ENCODE data around the gene TMC7. TPM values are rescaled to one million over a fixed set of nuclear protein-coding genes. Genes with fewer than 3 reads are reported as not detected.
A peak's percentile ranks its signal among the peaks of the same experiment; 100 is the strongest.

Gene TMC7
- total RNA-seq, 1 donor from 2014 or later = 10.0 TPM

- no peak for TF ChIP-seq CTCF (IDR thresholded peaks at IDR 0.05)
- Histone ChIP-seq H3K36me3 (no peaks in the 10 kb centered on the region), H3K27me3 (no peaks in the 10 kb centered on the region), H3K27ac (no peak overlapping the region), H3K4me1 (no peaks in the 10 kb centered on the region), H3K9me3 (no peaks in the 10 kb centered on the region), H3K4me3 (no peak overlapping the region)
- intact Hi-C loops (cut with DNase I) = loop anchor here (5.0 kb wide), 1 partner anchor 164 kb away; the partner anchor contains the start of gene ARL6IP1
- DNase-seq (ENCODE audit: low spot score in 2 of 2) = no peak
Observed at GRCh38 chr16:18966791-18967190, 16.9 kb upstream of the TMC7 start.

- Histone ChIP-seq H3K27me3 (no peaks in the 10 kb centered on the region), H3K36me3 (no peaks in the 10 kb centered on the region), H3K27ac (no peak overlapping the region), H3K4me3 (peak overlapping the region; percentile 45 to 57), H3K4me1 (no peaks in the 10 kb centered on the region), H3K9me3 (no peaks in the 10 kb centered on the region)
- intact Hi-C loops (cut with DNase I) = loop anchor here (2.0 to 5.0 kb wide), 2 partner anchors 42 to 167 kb away; partner anchors contain the start of genes ARL6IP1 and SMG1
- peak; percentile 78 to 95 (median 91) for TF ChIP-seq CTCF (IDR thresholded peaks at IDR 0.05)
- peak; percentile 41 to 93 for DNase-seq (ENCODE audit: low spot score in 2 of 2)
Observed at GRCh38 chr16:18969050-18969854, 14.5 kb upstream of the TMC7 start.

GRCh38 chr16:18969855-18970240, 13.9 kb upstream of the TMC7 start:
- intact Hi-C loops (cut with DNase I) = loop anchor here (2.0 to 5.0 kb wide), 2 partner anchors 43 to 168 kb away; partner anchors contain the start of genes ARL6IP1 and SMG1
- H3K4me1 ChIP-seq = no peaks in the 10 kb centered on the region
- no peak for DNase-seq (ENCODE audit: low spot score in 2 of 2)
- H3K27ac ChIP-seq = no peak overlapping the region
- no peaks in the 10 kb centered on the region for H3K36me3 ChIP-seq
- H3K27me3 ChIP-seq = no peaks in the 10 kb centered on the region
- no peak overlapping the region for H3K4me3 ChIP-seq
- no peaks in the 10 kb centered on the region for H3K9me3 ChIP-seq
- TF ChIP-seq CTCF (IDR thresholded peaks at IDR 0.05) = no peak

- no peaks in the 10 kb centered on the region for H3K9me3 ChIP-seq
- no peak overlapping the region for H3K4me3 ChIP-seq
- intact Hi-C loops (cut with DNase I) = no loop called here
- H3K27ac ChIP-seq = no peak overlapping the region
- TF ChIP-seq CTCF (IDR thresholded peaks at IDR 0.05) = no peak
- H3K4me1 ChIP-seq = no peaks in the 10 kb centered on the region
- no peaks in the 10 kb centered on the region for H3K36me3 ChIP-seq
- H3K27me3 ChIP-seq = no peaks in the 10 kb centered on the region
- no peak for DNase-seq (ENCODE audit: low spot score in 2 of 2)
Observed at GRCh38 chr16:18975109-18975508, 8.6 kb upstream of the TMC7 start.

GRCh38 chr16:18979936-18980335, 3.8 kb upstream of the TMC7 start:
- Histone ChIP-seq H3K27me3 (no peaks in the 10 kb centered on the region), H3K9me3 (no peaks in the 10 kb centered on the region), H3K27ac (no peak overlapping the region), H3K4me3 (no peak overlapping the region), H3K4me1 (no peaks in the 10 kb centered on the region), H3K36me3 (no peaks in the 10 kb centered on the region)
- no peak for TF ChIP-seq CTCF (IDR thresholded peaks at IDR 0.05)
- DNase-seq (ENCODE audit: low spot score in 2 of 2) = no peak
- intact Hi-C loops (cut with DNase I) = loop anchor here (10.0 kb wide), 1 partner anchor 395 kb away; no protein-coding TSS in a partner anchor

Measured in ascending aorta (tissue), 2 donors.